Keratinocyte (primary cell): ENCODE data around the gene PEAR1.

Experiments used
- EZH2 ChIP-seq: IDR thresholded peaks from one replicate; pipeline ENCODE4 v1.6.1; 2012; ENCODE audit warnings: inconsistent platforms, mild to moderate bottlenecking, low read length, moderate library complexity
- TF ChIP-seq, protein P1 (sequence below), 3 experiments: IDR thresholded peaks in 1 of 3; conservative IDR thresholded peaks in 1 of 3; optimal IDR thresholded peaks in 1 of 3; 2 replicates in 2 of 3; 3 replicates in 1 of 3; pipeline versions ENCODE3 to v1.5.1; 2011; ENCODE audit warnings: low read length in 3 of 3, mild to moderate bottlenecking in 3 of 3, moderate library complexity in 2 of 3, control low read depth in 1 of 3, inconsistent platforms in 1 of 3; ENCODE audit not compliant: insufficient read depth in 2 of 3; ENCODE audit errors: extremely low read depth in 1 of 3

DNA sequence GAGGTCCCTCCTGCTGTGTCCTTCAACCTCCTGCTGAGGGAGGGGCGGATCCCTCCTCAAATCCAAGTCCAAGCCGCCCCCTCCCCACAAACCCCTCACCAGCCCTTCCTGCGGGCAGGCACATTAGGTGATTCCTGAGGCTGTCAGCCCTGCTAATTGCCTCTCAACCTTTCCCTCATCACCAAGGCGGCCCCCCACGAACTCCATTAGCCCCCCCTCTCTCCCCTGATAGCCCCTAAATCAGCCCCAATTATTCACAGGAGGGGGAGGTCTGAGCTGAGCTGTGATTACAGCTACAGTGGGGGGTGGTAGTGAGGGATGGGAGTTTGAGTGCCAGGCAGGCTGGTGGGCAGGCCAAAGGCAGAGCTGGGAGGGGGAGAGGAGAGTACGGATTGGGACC lies 5.8 kb upstream of the PEAR1 start:
- TF ChIP-seq EZH2, result no peak
- TF ChIP-seq, protein P1, sequence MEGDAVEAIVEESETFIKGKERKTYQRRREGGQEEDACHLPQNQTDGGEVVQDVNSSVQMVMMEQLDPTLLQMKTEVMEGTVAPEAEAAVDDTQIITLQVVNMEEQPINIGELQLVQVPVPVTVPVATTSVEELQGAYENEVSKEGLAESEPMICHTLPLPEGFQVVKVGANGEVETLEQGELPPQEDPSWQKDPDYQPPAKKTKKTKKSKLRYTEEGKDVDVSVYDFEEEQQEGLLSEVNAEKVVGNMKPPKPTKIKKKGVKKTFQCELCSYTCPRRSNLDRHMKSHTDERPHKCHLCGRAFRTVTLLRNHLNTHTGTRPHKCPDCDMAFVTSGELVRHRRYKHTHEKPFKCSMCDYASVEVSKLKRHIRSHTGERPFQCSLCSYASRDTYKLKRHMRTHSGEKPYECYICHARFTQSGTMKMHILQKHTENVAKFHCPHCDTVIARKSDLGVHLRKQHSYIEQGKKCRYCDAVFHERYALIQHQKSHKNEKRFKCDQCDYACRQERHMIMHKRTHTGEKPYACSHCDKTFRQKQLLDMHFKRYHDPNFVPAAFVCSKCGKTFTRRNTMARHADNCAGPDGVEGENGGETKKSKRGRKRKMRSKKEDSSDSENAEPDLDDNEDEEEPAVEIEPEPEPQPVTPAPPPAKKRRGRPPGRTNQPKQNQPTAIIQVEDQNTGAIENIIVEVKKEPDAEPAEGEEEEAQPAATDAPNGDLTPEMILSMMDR (optimal IDR thresholded peaks at IDR 0.05 in 1 of 3, IDR thresholded peaks at IDR 0.05 in 1 of 3, conservative IDR thresholded peaks at IDR 0.05 in 1 of 3; ENCODE audit: extremely low read depth in 1 of 3, insufficient read depth in 2 of 3, low read length in 3 of 3), result no peak
